Measurements from ENCODE around the gene MIER3.

DNA sequence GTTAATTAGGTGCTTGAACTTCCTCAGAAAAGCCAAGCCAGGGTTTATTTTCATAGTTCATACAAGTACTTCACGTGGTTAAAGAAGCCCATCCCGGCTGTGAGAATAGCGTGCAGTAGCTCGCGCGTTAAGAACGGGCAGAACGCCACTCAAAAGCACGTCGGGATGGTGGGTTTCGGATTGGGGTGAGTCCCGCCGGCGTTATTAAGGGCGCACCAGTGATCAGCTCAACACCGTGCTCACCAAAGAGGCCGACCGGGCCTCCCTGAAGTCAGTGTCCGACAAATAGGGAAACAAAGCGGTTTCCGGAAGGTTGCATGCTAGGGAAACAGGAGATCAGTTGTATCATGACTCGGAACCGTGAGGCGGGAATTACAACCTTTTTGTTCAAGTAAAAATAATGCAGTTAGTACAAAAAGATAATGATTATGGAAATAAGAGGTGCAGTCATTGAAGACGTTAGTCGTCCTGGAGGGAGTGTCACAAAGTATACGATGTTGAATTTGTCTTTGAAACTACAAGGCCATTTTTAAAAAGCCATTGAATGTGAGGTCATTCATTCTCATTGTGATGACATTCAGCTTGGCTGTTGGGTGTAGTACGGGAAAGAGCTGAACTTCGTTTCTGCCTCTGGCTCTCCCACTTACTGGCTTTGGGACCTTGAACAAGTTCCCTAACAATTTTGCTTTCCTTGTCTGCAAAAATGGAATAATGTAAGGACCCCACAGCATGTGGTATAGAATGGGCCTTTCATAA lies 41.5 kb downstream of the MIER3 start:
- TF ChIP-seq, protein P1, sequence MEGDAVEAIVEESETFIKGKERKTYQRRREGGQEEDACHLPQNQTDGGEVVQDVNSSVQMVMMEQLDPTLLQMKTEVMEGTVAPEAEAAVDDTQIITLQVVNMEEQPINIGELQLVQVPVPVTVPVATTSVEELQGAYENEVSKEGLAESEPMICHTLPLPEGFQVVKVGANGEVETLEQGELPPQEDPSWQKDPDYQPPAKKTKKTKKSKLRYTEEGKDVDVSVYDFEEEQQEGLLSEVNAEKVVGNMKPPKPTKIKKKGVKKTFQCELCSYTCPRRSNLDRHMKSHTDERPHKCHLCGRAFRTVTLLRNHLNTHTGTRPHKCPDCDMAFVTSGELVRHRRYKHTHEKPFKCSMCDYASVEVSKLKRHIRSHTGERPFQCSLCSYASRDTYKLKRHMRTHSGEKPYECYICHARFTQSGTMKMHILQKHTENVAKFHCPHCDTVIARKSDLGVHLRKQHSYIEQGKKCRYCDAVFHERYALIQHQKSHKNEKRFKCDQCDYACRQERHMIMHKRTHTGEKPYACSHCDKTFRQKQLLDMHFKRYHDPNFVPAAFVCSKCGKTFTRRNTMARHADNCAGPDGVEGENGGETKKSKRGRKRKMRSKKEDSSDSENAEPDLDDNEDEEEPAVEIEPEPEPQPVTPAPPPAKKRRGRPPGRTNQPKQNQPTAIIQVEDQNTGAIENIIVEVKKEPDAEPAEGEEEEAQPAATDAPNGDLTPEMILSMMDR (IDR thresholded peaks at IDR 0.05; ENCODE audit: borderline replicate concordance, extremely low read depth, low read length, poor library complexity, severe bottlenecking) = no peak
- TF ChIP-seq EZH2 (IDR thresholded peaks at IDR 0.05; ENCODE audit: borderline replicate concordance, low read depth, low read length, severe bottlenecking) = no peak
